ENCODE measurements around the gene FAM210A.
"Not testable (repeated sequence)": the region's sequence is repeated elsewhere in the genome, so short reads cannot be mapped to it uniquely, and the experiment has no call there.

Gene FAM210A

GRCh38 chr18:13726232-13726971 lies at the start of gene FAM210A, which contains the start of gene RNMT:
Gene FAM210A, minus strand, starts transcription at chr18:13726558. Its CDS starts 44,481 bp downstream, at chr18:13682077.
Gene RNMT, plus strand, starts transcription at chr18:13726673. Its CDS starts 4,845 bp downstream, at chr18:13731518.
- peak; percentile 94 for DNase-seq (ENCODE audit: low spot score)

GRCh38 chr18:13775058-13775457 lies 48.7 kb upstream of the FAM210A start:
- DNase-seq (ENCODE audit: low spot score), result no peak

GRCh38 chr18:13762690-13763439 lies 36.5 kb upstream of the FAM210A start:
- no peak for DNase-seq (ENCODE audit: low spot score)

GRCh38 chr18:13760047-13760446 lies 33.7 kb upstream of the FAM210A start:
- no peak for DNase-seq (ENCODE audit: low spot score)

- DNase-seq (ENCODE audit: low spot score), result no peak
Measured at GRCh38 chr18:13758622-13759021, 32.3 kb upstream of the FAM210A start.

GRCh38 chr18:13756671-13757070 lies 30.3 kb upstream of the FAM210A start:
- no peak for DNase-seq (ENCODE audit: low spot score)

GRCh38 chr18:13756261-13756660 lies 29.9 kb upstream of the FAM210A start:
- no peak for DNase-seq (ENCODE audit: low spot score)

- DNase-seq (ENCODE audit: low spot score), result not testable (repeated sequence)
Measured at GRCh38 chr18:13751599-13751998, 25.2 kb upstream of the FAM210A start.

GRCh38 chr18:13746633-13747032 lies 20.3 kb upstream of the FAM210A start:
- DNase-seq (ENCODE audit: low spot score), result no peak

- DNase-seq (ENCODE audit: low spot score), result no peak
Measured at GRCh38 chr18:13745696-13746095, 19.3 kb upstream of the FAM210A start.

GRCh38 chr18:13735681-13736080 lies 9.3 kb upstream of the FAM210A start:
- DNase-seq (ENCODE audit: low spot score), result no peak

GRCh38 chr18:13730481-13730880 lies 4.1 kb upstream of the FAM210A start:
- DNase-seq (ENCODE audit: low spot score), result no peak

- DNase-seq (ENCODE audit: low spot score), result peak; percentile 76
Measured at GRCh38 chr18:13726972-13727331, 594 bp upstream of the FAM210A start.

GRCh38 chr18:13725566-13726231 lies 659 bp downstream of the FAM210A start:
- DNase-seq (ENCODE audit: low spot score), result no peak

- DNase-seq (ENCODE audit: low spot score), result no peak
Measured at GRCh38 chr18:13720847-13721246, 5.5 kb downstream of the FAM210A start.

GRCh38 chr18:13720123-13720522 lies 6.2 kb downstream of the FAM210A start:
- no peak for DNase-seq (ENCODE audit: low spot score)

GRCh38 chr18:13716916-13717315 lies 9.4 kb downstream of the FAM210A start:
- DNase-seq (ENCODE audit: low spot score), result no peak

GRCh38 chr18:13715330-13715729 lies 11.0 kb downstream of the FAM210A start:
- DNase-seq (ENCODE audit: low spot score), result no peak

- DNase-seq (ENCODE audit: low spot score), result no peak
Measured at GRCh38 chr18:13713455-13714055, 12.8 kb downstream of the FAM210A start.

GRCh38 chr18:13712400-13713131 lies 13.8 kb downstream of the FAM210A start:
- DNase-seq (ENCODE audit: low spot score), result no peak

GRCh38 chr18:13710414-13710831 lies 15.9 kb downstream of the FAM210A start:
- no peak for DNase-seq (ENCODE audit: low spot score)

GRCh38 chr18:13703899-13704298 lies 22.5 kb downstream of the FAM210A start:
- no peak for DNase-seq (ENCODE audit: low spot score)
